LoVo (cell line): Measurements from ENCODE around the gene PPP2R3C.
"Not testable (repeated sequence)": the region's sequence is repeated elsewhere in the genome, so short reads cannot be mapped to it uniquely, and the experiment has no call there.

Experiments
- DNase-seq: peaks from one replicate; pipeline ENCODE4 v3.0.0-alpha.2; 2016; ENCODE audit warnings: low spot score

PPP2R3C gene

GRCh38 chr14:35121887-35122695 is at the start of gene PPP2R3C, which contains the start of gene PRORP:
Gene PPP2R3C (minus strand): TSS chr14:35121990. CDS start chr14:35121959, 31 bp downstream.
Gene PRORP (plus strand): TSS chr14:35122552. CDS start chr14:35123246, 694 bp downstream.
- DNase-seq, result peak; percentile 96

- no peak for DNase-seq
Measured at GRCh38 chr14:35167496-35167895, 45.7 kb upstream of the PPP2R3C start.

- DNase-seq, result no peak
Measured at GRCh38 chr14:35164849-35165248, 43.1 kb upstream of the PPP2R3C start.

- DNase-seq, result no peak
Measured at GRCh38 chr14:35163384-35163783, 41.6 kb upstream of the PPP2R3C start.

- no peak for DNase-seq
Measured at GRCh38 chr14:35161231-35161630, 39.4 kb upstream of the PPP2R3C start.

- DNase-seq, result peak; percentile 88
Measured at GRCh38 chr14:35159742-35160409, 38.1 kb upstream of the PPP2R3C start.

GRCh38 chr14:35158951-35159653 is 37.3 kb upstream of the PPP2R3C start:
- no peak for DNase-seq

GRCh38 chr14:35158491-35158890 is 36.7 kb upstream of the PPP2R3C start:
- no peak for DNase-seq

GRCh38 chr14:35155962-35156361 is 34.2 kb upstream of the PPP2R3C start:
- DNase-seq, result no peak

GRCh38 chr14:35154016-35154415 is 32.2 kb upstream of the PPP2R3C start:
- no peak for DNase-seq

- DNase-seq, result not testable (repeated sequence)
Measured at GRCh38 chr14:35152531-35152930, 30.7 kb upstream of the PPP2R3C start.

- DNase-seq, result no peak
Measured at GRCh38 chr14:35149239-35149638, 27.4 kb upstream of the PPP2R3C start.

GRCh38 chr14:35147711-35148110 is 25.9 kb upstream of the PPP2R3C start:
- no peak for DNase-seq

GRCh38 chr14:35147186-35147585 is 25.4 kb upstream of the PPP2R3C start:
- DNase-seq, result no peak

GRCh38 chr14:35146711-35147149 is 24.9 kb upstream of the PPP2R3C start:
- no peak for DNase-seq

GRCh38 chr14:35144029-35144428 is 22.2 kb upstream of the PPP2R3C start:
- no peak for DNase-seq

- no peak for DNase-seq
Measured at GRCh38 chr14:35140718-35141581, 19.2 kb upstream of the PPP2R3C start.

GRCh38 chr14:35138585-35138984 is 16.8 kb upstream of the PPP2R3C start:
- DNase-seq, result no peak

- DNase-seq, result no peak
Measured at GRCh38 chr14:35134329-35135123, 12.7 kb upstream of the PPP2R3C start.

- no peak for DNase-seq
Measured at GRCh38 chr14:35133542-35134328, 11.9 kb upstream of the PPP2R3C start.
